Measurements from ENCODE around the gene MFSD1. TPM values are rescaled to one million over a fixed set of nuclear protein-coding genes. Genes with fewer than 3 reads are reported as not detected.

The MFSD1 gene
- total and polyA plus RNA-seq, 9 of the 15 experiments (the other 6 are each of a cell fraction or from before 2014, with no cell fraction given): 8.7 to 49.5 (median 28.6) TPM

- TF ChIP-seq MNT (conservative IDR thresholded peaks at IDR 0.05) (peak; percentile 98 to 99), ZNF408 (CRISPR knock-in tag; IDR thresholded peaks at IDR 0.05; ENCODE audit: low read depth) (no peak), ETS2 (tag; IDR thresholded peaks at IDR 0.05; ENCODE audit: borderline replicate concordance, poor library complexity, severe bottlenecking) (no peak), KDM5B (IDR thresholded peaks at IDR 0.05; ENCODE audit: insufficient replicate concordance, low read depth, low read length) (peak; percentile 46), CGGBP1 (CRISPR knock-in tag; IDR thresholded peaks at IDR 0.05) (no peak), ELF2 (CRISPR knock-in tag; IDR thresholded peaks at IDR 0.05) (0 out of 2 replicates have a peak, but pooled peaks have one; percentile 62), HBP1 (CRISPR knock-in tag; IDR thresholded peaks at IDR 0.05) (no peak), SMARCB1 (IDR thresholded peaks at IDR 0.05; ENCODE audit: insufficient read length, low read depth) (no peak), HDAC2 (IDR thresholded peaks at IDR 0.05) (0 out of 2 replicates have a peak, but pooled peaks have one; percentile 51), ILK (tag; IDR thresholded peaks at IDR 0.05; ENCODE audit: borderline replicate concordance, low read depth) (no peak), NR2C1 (IDR thresholded peaks at IDR 0.05) (peak; percentile 84), NR2C1 (tag; IDR thresholded peaks at IDR 0.05) (peak; percentile 82), USF1 (CRISPR knock-in tag; IDR thresholded peaks at IDR 0.05) (peak; percentile 100), TEAD2 (tag; IDR thresholded peaks at IDR 0.05) (no peak), ARNT (IDR thresholded peaks at IDR 0.05) (no peak), TEAD1 (CRISPR knock-in tag; IDR thresholded peaks at IDR 0.05) (peak in 1 of 2 experiments; percentile 69; a peak in 1 of 4 replicates), MAX (CRISPR knock-in tag; IDR thresholded peaks at IDR 0.05) (peak; percentile 93), KDM4B (IDR thresholded peaks at IDR 0.05; ENCODE audit: borderline replicate concordance in 2 of 2, low read depth in 1 of 2) (peak in 1 of 2 experiments; percentile 64; a peak in 1 of 4 replicates), MXD1 (CRISPR knock-in tag; IDR thresholded peaks at IDR 0.05; ENCODE audit: borderline replicate concordance, poor library complexity, severe bottlenecking) (peak; percentile 34), RAD51 (IDR thresholded peaks at IDR 0.05; ENCODE audit: borderline replicate concordance, low read depth) (peak; percentile 99), THAP7 (CRISPR knock-in tag; IDR thresholded peaks at IDR 0.05) (no peak), WHSC1 (IDR thresholded peaks at IDR 0.05; ENCODE audit: low read length) (no peak)
Measured at GRCh38 chr3:158801696-158802408, at the start of gene MFSD1 (continued).

Data from K562 (cell line).